ENCODE data around the gene FUOM.

The FUOM gene

DNA sequence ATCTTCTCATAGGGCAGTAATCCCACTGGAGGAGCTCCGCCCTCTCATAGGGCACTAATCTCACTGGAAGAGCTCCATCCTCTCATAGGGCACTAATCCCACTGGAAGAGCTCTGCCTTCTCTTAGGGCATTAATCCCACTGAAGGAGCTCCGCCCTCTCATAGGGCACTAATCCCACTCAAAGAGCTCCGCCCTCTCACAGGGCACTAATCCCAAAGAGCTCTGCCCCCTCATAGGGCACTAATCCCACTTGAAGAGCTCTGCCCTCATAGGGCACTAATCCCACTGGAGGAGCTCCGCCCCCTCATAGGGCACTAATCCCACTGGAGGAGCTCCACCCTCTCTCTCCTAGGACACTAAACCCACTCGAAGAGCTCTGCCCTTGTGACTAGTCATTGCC lies 3.4 kb upstream of the FUOM start:
- no peak overlapping the region for H3K27ac Mint-ChIP-seq
- H3K27me3 Mint-ChIP-seq (ENCODE audit: low read depth), result no peaks in the 10 kb centered on the region
- no peak overlapping the region for H3K4me3 Mint-ChIP-seq
- TF ChIP-seq, protein P1, sequence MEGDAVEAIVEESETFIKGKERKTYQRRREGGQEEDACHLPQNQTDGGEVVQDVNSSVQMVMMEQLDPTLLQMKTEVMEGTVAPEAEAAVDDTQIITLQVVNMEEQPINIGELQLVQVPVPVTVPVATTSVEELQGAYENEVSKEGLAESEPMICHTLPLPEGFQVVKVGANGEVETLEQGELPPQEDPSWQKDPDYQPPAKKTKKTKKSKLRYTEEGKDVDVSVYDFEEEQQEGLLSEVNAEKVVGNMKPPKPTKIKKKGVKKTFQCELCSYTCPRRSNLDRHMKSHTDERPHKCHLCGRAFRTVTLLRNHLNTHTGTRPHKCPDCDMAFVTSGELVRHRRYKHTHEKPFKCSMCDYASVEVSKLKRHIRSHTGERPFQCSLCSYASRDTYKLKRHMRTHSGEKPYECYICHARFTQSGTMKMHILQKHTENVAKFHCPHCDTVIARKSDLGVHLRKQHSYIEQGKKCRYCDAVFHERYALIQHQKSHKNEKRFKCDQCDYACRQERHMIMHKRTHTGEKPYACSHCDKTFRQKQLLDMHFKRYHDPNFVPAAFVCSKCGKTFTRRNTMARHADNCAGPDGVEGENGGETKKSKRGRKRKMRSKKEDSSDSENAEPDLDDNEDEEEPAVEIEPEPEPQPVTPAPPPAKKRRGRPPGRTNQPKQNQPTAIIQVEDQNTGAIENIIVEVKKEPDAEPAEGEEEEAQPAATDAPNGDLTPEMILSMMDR (IDR thresholded peaks at IDR 0.05; ENCODE audit: unreplicated experiment in 3 of 3), result no peak
- H3K9me3 Mint-ChIP-seq, result no peaks in the 10 kb centered on the region
- H3K36me3 Mint-ChIP-seq (ENCODE audit: low read depth), result peaks cover 35% of the 10 kb centered on the region
- peaks cover 5% of the 10 kb centered on the region for H3K4me1 Mint-ChIP-seq

DNA sequence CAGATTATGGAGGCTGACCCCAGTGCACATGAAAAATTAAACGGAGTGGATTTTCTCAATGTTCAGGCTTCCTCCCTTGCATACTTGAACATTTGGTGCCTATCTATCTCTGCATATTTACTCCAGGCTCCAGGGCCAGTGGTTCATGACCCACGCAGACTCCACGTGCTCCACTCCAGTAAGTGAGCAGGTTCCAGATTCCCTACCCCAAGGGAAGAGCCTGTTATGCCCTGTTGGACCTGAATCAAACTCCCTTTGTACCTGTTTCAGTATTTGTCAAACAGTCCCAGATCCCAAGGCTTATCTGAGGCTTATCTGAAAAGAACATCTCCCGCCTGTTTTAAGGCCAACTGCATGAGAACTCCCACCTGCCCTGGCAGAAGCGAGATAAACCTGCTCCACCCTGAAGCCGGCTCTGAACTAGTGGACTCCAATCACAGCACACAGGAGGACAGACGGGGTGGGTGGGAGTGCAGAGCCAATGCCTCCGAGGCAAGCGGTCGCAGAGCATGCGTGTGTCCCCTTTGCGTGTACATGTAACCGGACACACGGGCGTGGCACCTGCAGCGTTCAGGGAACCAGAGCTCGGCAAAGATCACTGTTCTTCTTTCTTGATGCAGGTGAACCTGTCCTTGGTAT lies 2.3 kb upstream of the FUOM start:
- Mint-ChIP-seq H3K27me3 (ENCODE audit: low read depth) (no peaks in the 10 kb centered on the region), H3K27ac (peak overlapping the region; percentile 51 to 87 (median 68)), H3K36me3 (ENCODE audit: low read depth) (peaks cover 26% of the 10 kb centered on the region), H3K9me3 (no peaks in the 10 kb centered on the region), H3K4me3 (peak overlapping the region in 2 of 3 experiments; percentile 48 to 63), H3K4me1 (peaks cover 5% of the 10 kb centered on the region)
- TF ChIP-seq, protein P1 (IDR thresholded peaks at IDR 0.05; ENCODE audit: unreplicated experiment in 3 of 3), result no peak

DNA sequence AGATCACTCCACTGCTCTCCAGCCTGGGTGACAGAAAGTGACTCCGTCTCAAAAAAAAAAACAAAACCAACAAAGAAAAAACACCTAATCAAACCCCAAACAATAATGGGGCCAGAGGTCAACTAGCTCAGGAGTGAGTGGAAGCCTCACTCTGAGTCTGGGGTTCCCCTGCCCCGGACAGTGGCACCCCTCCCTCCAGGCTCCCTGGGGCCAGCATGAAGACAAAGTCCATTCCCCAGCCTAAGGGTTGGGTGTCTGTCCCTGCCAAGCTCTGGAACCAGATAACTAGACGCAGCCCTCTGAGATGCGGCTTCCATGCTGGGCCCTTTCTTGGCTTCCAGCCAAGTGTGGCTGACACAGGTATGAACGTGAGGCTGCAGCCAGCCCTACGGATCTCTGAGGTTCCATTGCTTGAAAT lies 1.7 kb upstream of the FUOM start:
- Mint-ChIP-seq H3K9me3 (no peaks in the 10 kb centered on the region), H3K27me3 (ENCODE audit: low read depth) (no peaks in the 10 kb centered on the region), H3K36me3 (ENCODE audit: low read depth) (peaks cover 22% of the 10 kb centered on the region), H3K4me3 (peak overlapping the region in 2 of 3 experiments; percentile 16 to 48), H3K4me1 (peaks cover 5% of the 10 kb centered on the region), H3K27ac (peak overlapping the region; percentile 51 to 87 (median 68))
- TF ChIP-seq, protein P1 (IDR thresholded peaks at IDR 0.05; ENCODE audit: unreplicated experiment in 3 of 3), result no peak

DNA sequence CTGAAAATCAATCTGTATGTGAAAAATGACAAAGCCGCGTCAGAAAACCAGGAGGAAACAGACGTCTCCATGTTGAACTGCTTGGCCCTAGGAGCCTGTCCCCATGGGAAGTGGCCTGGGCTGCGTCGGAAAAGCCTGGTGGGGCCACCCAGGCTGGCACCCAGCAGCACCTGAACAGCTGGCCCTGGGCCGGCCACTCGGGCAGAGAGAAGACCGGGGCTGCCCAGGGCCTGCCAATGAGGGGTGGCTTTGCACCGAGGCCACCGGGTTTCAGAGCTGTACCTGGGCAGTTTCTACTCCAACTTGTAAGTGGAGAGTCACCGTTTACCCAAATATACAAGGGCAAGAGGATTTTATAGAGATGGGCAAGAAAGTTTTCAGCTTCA lies 1.1 kb upstream of the FUOM start:
- Mint-ChIP-seq H3K27ac (peak overlapping the region in 1 of 3 experiments; percentile 31), H3K27me3 (ENCODE audit: low read depth) (no peaks in the 10 kb centered on the region), H3K4me1 (peaks cover 5% of the 10 kb centered on the region), H3K36me3 (ENCODE audit: low read depth) (peaks cover 18% of the 10 kb centered on the region), H3K9me3 (no peaks in the 10 kb centered on the region), H3K4me3 (peak overlapping the region in 2 of 3 experiments; percentile 32 to 48)
- TF ChIP-seq, protein P1 (IDR thresholded peaks at IDR 0.05; ENCODE audit: unreplicated experiment in 3 of 3), result no peak

DNA sequence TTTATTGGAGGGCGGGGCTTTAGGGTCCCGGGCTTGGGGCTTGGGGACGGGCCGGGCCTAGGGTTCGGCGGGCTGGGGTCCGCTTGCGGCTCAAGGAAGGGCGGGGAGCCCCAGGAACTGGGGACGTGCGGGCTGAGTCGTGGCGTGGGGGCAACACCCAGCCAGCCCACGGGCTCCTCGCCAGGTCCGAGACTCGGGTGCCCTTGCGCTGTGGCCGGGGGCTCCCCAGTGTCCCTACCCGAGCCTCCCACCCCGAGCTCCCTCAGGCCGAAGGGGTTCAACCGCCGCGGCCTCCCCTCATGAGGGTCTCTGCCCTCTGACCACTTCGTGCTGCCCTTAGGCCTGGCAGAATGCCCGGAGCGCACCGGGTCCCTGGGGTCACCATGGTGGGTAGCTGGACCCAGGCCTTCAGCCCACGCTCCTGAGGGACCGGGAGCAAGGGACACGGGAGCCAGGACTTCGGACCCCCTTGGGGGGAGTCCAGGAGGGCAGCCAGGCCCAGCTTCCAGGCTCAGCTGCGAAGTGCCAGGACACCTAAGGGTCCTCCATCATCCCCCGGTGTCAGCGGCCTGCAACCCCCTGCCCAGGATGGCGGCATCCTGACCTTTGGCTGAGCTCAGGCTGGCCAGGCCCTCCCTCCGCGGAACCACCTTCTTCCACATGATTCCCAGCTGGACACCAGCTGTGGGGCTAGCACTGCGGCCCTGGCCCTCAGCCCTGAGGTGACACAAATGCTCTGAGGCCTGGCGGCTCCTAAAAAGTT lies 524 bp upstream of the FUOM start:
- no peaks in the 10 kb centered on the region for H3K27me3 Mint-ChIP-seq (ENCODE audit: low read depth)

More for the DNA sequence above, 524 bp upstream of the FUOM start:
- H3K4me1 Mint-ChIP-seq, result peaks cover 5% of the 10 kb centered on the region
- H3K27ac Mint-ChIP-seq, result peak overlapping the region in 1 of 3 experiments; percentile 31
- peak overlapping the region in 2 of 3 experiments; percentile 32 to 48 for H3K4me3 Mint-ChIP-seq
- H3K36me3 Mint-ChIP-seq (ENCODE audit: low read depth), result peaks cover 18% of the 10 kb centered on the region
- H3K9me3 Mint-ChIP-seq, result no peaks in the 10 kb centered on the region
- TF ChIP-seq, protein P1 (IDR thresholded peaks at IDR 0.05; ENCODE audit: unreplicated experiment in 3 of 3), result no peak
